ENCODE results near the gene MLLT3. TPM values are rescaled to one million over a fixed set of nuclear protein-coding genes. Genes with fewer than 3 reads are reported as not detected.
A peak's percentile ranks its signal among the peaks of the same experiment; 100 is the strongest.

Gene MLLT3
- total RNA-seq, 3 donors from 2014 or later = 8.8 to 30.3 (median 22.6) TPM

- Histone ChIP-seq H3K27ac (no peak overlapping the region), H3K4me3 (no peak overlapping the region), H3K4me1 (no peaks in the 10 kb centered on the region), H3K36me3 (no peaks in the 10 kb centered on the region), H3K27me3 (no peaks in the 10 kb centered on the region), H3K9me3 (no peaks in the 10 kb centered on the region)
- intact Hi-C loops (cut with DNase I; ENCODE audit: low total_unique reads) = no loop called here
- TF ChIP-seq POLR2A (IDR thresholded peaks at IDR 0.05) = no peak
- TF ChIP-seq POLR2AphosphoS5 (IDR thresholded peaks at IDR 0.05) = no peak
- TF ChIP-seq CTCF (IDR thresholded peaks at IDR 0.05) = no peak
- DNase-seq (ENCODE audit: low spot score in 2 of 2) = no peak
Measured at GRCh38 chr9:20330688-20331087, 291.6 kb downstream of the MLLT3 start.

GRCh38 chr9:20326516-20326915 is 295.8 kb downstream of the MLLT3 start:
- Histone ChIP-seq H3K4me1 (no peaks in the 10 kb centered on the region), H3K9me3 (no peaks in the 10 kb centered on the region), H3K27ac (no peak overlapping the region), H3K27me3 (no peaks in the 10 kb centered on the region), H3K4me3 (no peak overlapping the region), H3K36me3 (no peaks in the 10 kb centered on the region)
- no peak for DNase-seq (ENCODE audit: low spot score in 2 of 2)
- TF ChIP-seq POLR2AphosphoS5 (IDR thresholded peaks at IDR 0.05) = no peak
- TF ChIP-seq CTCF (IDR thresholded peaks at IDR 0.05) = no peak
- no peak for TF ChIP-seq POLR2A (IDR thresholded peaks at IDR 0.05)
- intact Hi-C loops (cut with DNase I; ENCODE audit: low total_unique reads) = no loop called here

GRCh38 chr9:20325008-20325407 is 297.3 kb downstream of the MLLT3 start:
- Histone ChIP-seq H3K27me3 (no peaks in the 10 kb centered on the region), H3K9me3 (no peaks in the 10 kb centered on the region), H3K4me3 (no peak overlapping the region), H3K27ac (no peak overlapping the region), H3K36me3 (no peaks in the 10 kb centered on the region), H3K4me1 (no peaks in the 10 kb centered on the region)
- DNase-seq (ENCODE audit: low spot score in 2 of 2) = no peak
- intact Hi-C loops (cut with DNase I; ENCODE audit: low total_unique reads) = no loop called here
- no peak for TF ChIP-seq CTCF (IDR thresholded peaks at IDR 0.05)
- no peak for TF ChIP-seq POLR2A (IDR thresholded peaks at IDR 0.05)
- TF ChIP-seq POLR2AphosphoS5 (IDR thresholded peaks at IDR 0.05) = no peak

GRCh38 chr9:20322212-20322611 is 300.1 kb downstream of the MLLT3 start:
- no peaks in the 10 kb centered on the region for H3K27me3 ChIP-seq
- intact Hi-C loops (cut with DNase I; ENCODE audit: low total_unique reads) = no loop called here
- no peaks in the 10 kb centered on the region for H3K4me1 ChIP-seq
- H3K36me3 ChIP-seq = no peaks in the 10 kb centered on the region
- TF ChIP-seq POLR2A (IDR thresholded peaks at IDR 0.05) (no peak), POLR2AphosphoS5 (IDR thresholded peaks at IDR 0.05) (no peak), CTCF (IDR thresholded peaks at IDR 0.05) (no peak)
- H3K27ac ChIP-seq = no peak overlapping the region
- no peak overlapping the region for H3K4me3 ChIP-seq
- H3K9me3 ChIP-seq = no peaks in the 10 kb centered on the region
- no peak for DNase-seq (ENCODE audit: low spot score in 2 of 2)

GRCh38 chr9:20321423-20322082 is 300.7 kb downstream of the MLLT3 start:
- Histone ChIP-seq H3K36me3 (no peaks in the 10 kb centered on the region), H3K4me1 (no peaks in the 10 kb centered on the region), H3K27me3 (no peaks in the 10 kb centered on the region), H3K9me3 (no peaks in the 10 kb centered on the region), H3K27ac (peak overlapping the region; percentile 12 to 19), H3K4me3 (no peak overlapping the region)
- TF ChIP-seq POLR2AphosphoS5 (IDR thresholded peaks at IDR 0.05) (no peak), POLR2A (IDR thresholded peaks at IDR 0.05) (no peak), CTCF (IDR thresholded peaks at IDR 0.05) (no peak)
- intact Hi-C loops (cut with DNase I; ENCODE audit: low total_unique reads) = no loop called here
- DNase-seq (ENCODE audit: low spot score in 2 of 2) = no peak
